GM23338 (cell line): ENCODE measurements around the gene RIMS3. TPM values are rescaled to one million over a fixed set of nuclear protein-coding genes. Genes with fewer than 3 reads are reported as not detected.

Experiments
- ATAC-seq: fragments of 200-7000 bp; cut with Tn5 transposase; 3 replicates; pipeline ENCODE4 v1.9.1; 2020
- DNase-seq: peaks from one replicate; pipeline ENCODE4 v3.0.0-alpha.2; 2015; ENCODE audit warnings: low spot score
- H2AFZ ChIP-seq: fragments of 200-600 bp; sonication (generic); 2 replicates; pipeline ENCODE4 v1.8.0; 2016; ENCODE audit warnings: antibody characterized with exemption, mild to moderate bottlenecking, moderate library complexity
- H3F3A ChIP-seq: fragments of 200-600 bp; sonication (generic); replicated peaks from 2 replicates; pipeline ENCODE4 v1.8.0; 2017; ENCODE audit warnings: antibody characterized with exemption, mixed run types, low read depth
- H3K27ac ChIP-seq: fragments of 200-600 bp; sonication (generic); 2 replicates; pipeline ENCODE4 v1.6.1; 2016; ENCODE audit warnings: low read depth
- H3K27me3 ChIP-seq: fragments of 200-600 bp; sonication (generic); 2 replicates; pipeline ENCODE4 v1.8.0; 2016; ENCODE audit warnings: mild to moderate bottlenecking, mixed run types, moderate library complexity; ENCODE audit not compliant: insufficient read depth
- H3K36me3 ChIP-seq: fragments of 200-600 bp; sonication (generic); 2 replicates; pipeline ENCODE4 v1.8.0; 2016; ENCODE audit warnings: mild to moderate bottlenecking; ENCODE audit not compliant: insufficient read depth
- H3K4me1 ChIP-seq: fragments of 200-600 bp; sonication (generic); 2 replicates; pipeline ENCODE4 v1.8.0; 2016; ENCODE audit warnings: mild to moderate bottlenecking, moderate library complexity; ENCODE audit not compliant: insufficient read depth
- H3K4me2 ChIP-seq: fragments of 200-600 bp; sonication (generic); 2 replicates; pipeline ENCODE4 v1.7.1; 2017; ENCODE audit warnings: mixed run types
- H3K4me3 ChIP-seq: fragments of 200-600 bp; sonication (generic); 2 replicates; pipeline ENCODE4 v1.6.1; 2016; ENCODE audit warnings: mixed run types
- H3K79me2 ChIP-seq: fragments of 200-600 bp; sonication (generic); replicated peaks from 2 replicates; pipeline ENCODE4 v1.8.0; 2017; ENCODE audit warnings: mild to moderate bottlenecking; ENCODE audit not compliant: insufficient read depth
- H3K9me2 ChIP-seq: fragments of 200-600 bp; sonication (generic); 2 replicates; pipeline ENCODE4 v1.8.0; 2017; ENCODE audit not compliant: insufficient read depth
- H4K20me1 ChIP-seq: fragments of 200-600 bp; sonication (generic); replicated peaks from 2 replicates; pipeline ENCODE4 v1.8.0; 2017; ENCODE audit warnings: mild to moderate bottlenecking; ENCODE audit not compliant: insufficient read depth
- H3K27ac Mint-ChIP-seq: 2 replicates; pipeline ENCODE4 v1.8.0; 2020; ENCODE audit warnings: inconsistent platforms, mild to moderate bottlenecking, moderate library complexity, mixed read lengths
- H3K27me3 Mint-ChIP-seq: 3 replicates; pipeline ENCODE4 v1.8.0; 2022; ENCODE audit warnings: low read depth, mild to moderate bottlenecking, moderate library complexity, mixed read lengths, inconsistent platforms; ENCODE audit not compliant: insufficient read depth, poor library complexity
- H3K36me3 Mint-ChIP-seq: 3 replicates; pipeline ENCODE4 v1.8.0; 2021; ENCODE audit warnings: low read depth, mild to moderate bottlenecking, inconsistent platforms, moderate library complexity, mixed read lengths
- H3K4me1 Mint-ChIP-seq: 3 replicates; pipeline ENCODE4 v1.8.0; 2020; ENCODE audit warnings: mild to moderate bottlenecking, inconsistent platforms, mixed read lengths
- H3K4me3 Mint-ChIP-seq: 3 replicates; pipeline ENCODE4 v1.8.0; 2021; ENCODE audit warnings: moderate library complexity, mild to moderate bottlenecking, inconsistent platforms, mixed read lengths
- H3K9me3 Mint-ChIP-seq: 3 replicates; pipeline ENCODE4 v1.8.0; 2020; ENCODE audit warnings: moderate library complexity, mild to moderate bottlenecking, inconsistent platforms, mixed read lengths
- CREB1 ChIP-seq: fragments of 250-450 bp; sonication (Bioruptor Pico); IDR thresholded peaks from 2 replicates; pipeline ENCODE4 v1.5.0; 2020; ENCODE audit warnings: low read depth, mild to moderate bottlenecking, moderate library complexity
- EZH2 ChIP-seq: fragments of 200-600 bp; sonication (generic); IDR thresholded peaks from one replicate; pipeline ENCODE4 v1.8.0; 2017; ENCODE audit warnings: antibody characterized with exemption, mild to moderate bottlenecking, low read depth; ENCODE audit not compliant: unreplicated experiment
- EZH2phosphoT487 ChIP-seq: fragments of 200-600 bp; sonication (generic); IDR thresholded peaks from one replicate; pipeline ENCODE4 v1.8.1; 2018; ENCODE audit warnings: antibody characterized with exemption; ENCODE audit not compliant: unreplicated experiment
- JUNB ChIP-seq: IDR thresholded peaks from one replicate; pipeline ENCODE4 v1.6.1; 2016; ENCODE audit warnings: antibody characterized with exemption; ENCODE audit not compliant: unreplicated experiment
- NANOG ChIP-seq: IDR thresholded peaks from 2 replicates; pipeline ENCODE4 v1.6.1; 2016; ENCODE audit warnings: antibody characterized with exemption, borderline replicate concordance
- POLR2AphosphoS5 ChIP-seq: IDR thresholded peaks from 2 replicates; pipeline ENCODE4 v1.6.1; 2016; ENCODE audit warnings: antibody characterized with exemption, low read depth
- STAT1 ChIP-seq: IDR thresholded peaks from one replicate; pipeline ENCODE4 v1.6.1; 2016; ENCODE audit warnings: antibody characterized with exemption; ENCODE audit not compliant: unreplicated experiment
- ZNF114 ChIP-seq: fragments of 250-450 bp; sonication (Bioruptor Pico); IDR thresholded peaks from 2 replicates; pipeline ENCODE4 v1.5.0; 2020; ENCODE audit warnings: mild to moderate bottlenecking, moderate library complexity
- ZNF331 ChIP-seq: fragments of 250-450 bp; sonication (Bioruptor Pico); IDR thresholded peaks from 2 replicates; pipeline ENCODE4 v1.5.0; 2020; ENCODE audit warnings: low read depth, mild to moderate bottlenecking, moderate library complexity
- polyA plus RNA-seq: library from polyadenylated mRNA; unstranded; fragments of >200 nt; fragmentation: Nextera tagmentation; extraction: Ambion mirVana; gene quantifications from 2 replicates; pipeline ENCODE4 v1.2.1, GENCODE V29; 2016
- total RNA-seq: library from RNA; depleted of rRNA; stranded (reverse); fragments of >200 nt; shearing (Covaris generic); gene quantifications from 2 replicates; pipeline ENCODE4 v1.2.3, GENCODE V29; 2014
- TF ChIP-seq, protein P1 (sequence below): fragments of 250-450 bp; sonication (Bioruptor Pico); IDR thresholded peaks from 2 replicates; pipeline ENCODE4 v1.5.0; 2020; ENCODE audit warnings: mild to moderate bottlenecking, moderate library complexity
- TF ChIP-seq, protein P2 (sequence below), 2 experiments: fragments of 200-600 bp in 1 of 2; sonication (generic) in 1 of 2; conservative IDR thresholded peaks; 2 replicates each; pipeline versions ENCODE4 v1.5.1 to v1.6.1; 2016 to 2017; ENCODE audit warnings: antibody characterized with exemption in 2 of 2, low read depth in 2 of 2, mild to moderate bottlenecking in 2 of 2, moderate library complexity in 1 of 2
- TF ChIP-seq, protein P3 (sequence below): IDR thresholded peaks from 2 replicates; pipeline ENCODE4 v1.6.1; 2016; ENCODE audit warnings: antibody characterized with exemption
- TF ChIP-seq, protein P4 (sequence below): IDR thresholded peaks from one replicate; pipeline ENCODE4 v1.6.1; 2018; ENCODE audit warnings: antibody characterized with exemption; ENCODE audit not compliant: unreplicated experiment

RIMS3 gene
- total and polyA plus RNA-seq, 2 experiments from 2014 or later: 8.7 to 27.2 TPM

DNA sequence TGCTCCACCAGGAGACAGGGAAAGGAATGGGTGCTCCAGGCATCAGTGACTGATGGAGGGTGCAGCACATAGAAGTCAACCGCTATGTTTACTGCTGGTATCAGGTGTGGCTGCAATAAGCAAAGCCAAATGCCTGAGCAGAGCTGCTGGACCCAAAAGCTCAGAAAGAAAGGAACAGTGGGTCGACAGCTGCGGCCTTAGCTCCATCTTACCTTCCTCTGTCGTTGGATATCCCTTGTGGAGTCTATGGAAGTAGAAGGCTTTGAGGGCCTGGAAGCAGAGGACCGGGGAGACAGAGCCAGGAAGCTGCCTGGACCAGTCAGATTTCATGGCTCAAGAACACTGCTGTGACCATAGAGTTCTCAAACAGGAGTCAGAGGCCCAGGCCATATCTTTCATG lies 45.3 kb downstream of the RIMS3 start:
- ATAC-seq (no peak), DNase-seq (no peak)
- H4K20me1 ChIP-seq: no peaks in the 10 kb centered on the region
- H3K4me3 Mint-ChIP-seq: no peak overlapping the region
- TF ChIP-seq, protein P1, sequence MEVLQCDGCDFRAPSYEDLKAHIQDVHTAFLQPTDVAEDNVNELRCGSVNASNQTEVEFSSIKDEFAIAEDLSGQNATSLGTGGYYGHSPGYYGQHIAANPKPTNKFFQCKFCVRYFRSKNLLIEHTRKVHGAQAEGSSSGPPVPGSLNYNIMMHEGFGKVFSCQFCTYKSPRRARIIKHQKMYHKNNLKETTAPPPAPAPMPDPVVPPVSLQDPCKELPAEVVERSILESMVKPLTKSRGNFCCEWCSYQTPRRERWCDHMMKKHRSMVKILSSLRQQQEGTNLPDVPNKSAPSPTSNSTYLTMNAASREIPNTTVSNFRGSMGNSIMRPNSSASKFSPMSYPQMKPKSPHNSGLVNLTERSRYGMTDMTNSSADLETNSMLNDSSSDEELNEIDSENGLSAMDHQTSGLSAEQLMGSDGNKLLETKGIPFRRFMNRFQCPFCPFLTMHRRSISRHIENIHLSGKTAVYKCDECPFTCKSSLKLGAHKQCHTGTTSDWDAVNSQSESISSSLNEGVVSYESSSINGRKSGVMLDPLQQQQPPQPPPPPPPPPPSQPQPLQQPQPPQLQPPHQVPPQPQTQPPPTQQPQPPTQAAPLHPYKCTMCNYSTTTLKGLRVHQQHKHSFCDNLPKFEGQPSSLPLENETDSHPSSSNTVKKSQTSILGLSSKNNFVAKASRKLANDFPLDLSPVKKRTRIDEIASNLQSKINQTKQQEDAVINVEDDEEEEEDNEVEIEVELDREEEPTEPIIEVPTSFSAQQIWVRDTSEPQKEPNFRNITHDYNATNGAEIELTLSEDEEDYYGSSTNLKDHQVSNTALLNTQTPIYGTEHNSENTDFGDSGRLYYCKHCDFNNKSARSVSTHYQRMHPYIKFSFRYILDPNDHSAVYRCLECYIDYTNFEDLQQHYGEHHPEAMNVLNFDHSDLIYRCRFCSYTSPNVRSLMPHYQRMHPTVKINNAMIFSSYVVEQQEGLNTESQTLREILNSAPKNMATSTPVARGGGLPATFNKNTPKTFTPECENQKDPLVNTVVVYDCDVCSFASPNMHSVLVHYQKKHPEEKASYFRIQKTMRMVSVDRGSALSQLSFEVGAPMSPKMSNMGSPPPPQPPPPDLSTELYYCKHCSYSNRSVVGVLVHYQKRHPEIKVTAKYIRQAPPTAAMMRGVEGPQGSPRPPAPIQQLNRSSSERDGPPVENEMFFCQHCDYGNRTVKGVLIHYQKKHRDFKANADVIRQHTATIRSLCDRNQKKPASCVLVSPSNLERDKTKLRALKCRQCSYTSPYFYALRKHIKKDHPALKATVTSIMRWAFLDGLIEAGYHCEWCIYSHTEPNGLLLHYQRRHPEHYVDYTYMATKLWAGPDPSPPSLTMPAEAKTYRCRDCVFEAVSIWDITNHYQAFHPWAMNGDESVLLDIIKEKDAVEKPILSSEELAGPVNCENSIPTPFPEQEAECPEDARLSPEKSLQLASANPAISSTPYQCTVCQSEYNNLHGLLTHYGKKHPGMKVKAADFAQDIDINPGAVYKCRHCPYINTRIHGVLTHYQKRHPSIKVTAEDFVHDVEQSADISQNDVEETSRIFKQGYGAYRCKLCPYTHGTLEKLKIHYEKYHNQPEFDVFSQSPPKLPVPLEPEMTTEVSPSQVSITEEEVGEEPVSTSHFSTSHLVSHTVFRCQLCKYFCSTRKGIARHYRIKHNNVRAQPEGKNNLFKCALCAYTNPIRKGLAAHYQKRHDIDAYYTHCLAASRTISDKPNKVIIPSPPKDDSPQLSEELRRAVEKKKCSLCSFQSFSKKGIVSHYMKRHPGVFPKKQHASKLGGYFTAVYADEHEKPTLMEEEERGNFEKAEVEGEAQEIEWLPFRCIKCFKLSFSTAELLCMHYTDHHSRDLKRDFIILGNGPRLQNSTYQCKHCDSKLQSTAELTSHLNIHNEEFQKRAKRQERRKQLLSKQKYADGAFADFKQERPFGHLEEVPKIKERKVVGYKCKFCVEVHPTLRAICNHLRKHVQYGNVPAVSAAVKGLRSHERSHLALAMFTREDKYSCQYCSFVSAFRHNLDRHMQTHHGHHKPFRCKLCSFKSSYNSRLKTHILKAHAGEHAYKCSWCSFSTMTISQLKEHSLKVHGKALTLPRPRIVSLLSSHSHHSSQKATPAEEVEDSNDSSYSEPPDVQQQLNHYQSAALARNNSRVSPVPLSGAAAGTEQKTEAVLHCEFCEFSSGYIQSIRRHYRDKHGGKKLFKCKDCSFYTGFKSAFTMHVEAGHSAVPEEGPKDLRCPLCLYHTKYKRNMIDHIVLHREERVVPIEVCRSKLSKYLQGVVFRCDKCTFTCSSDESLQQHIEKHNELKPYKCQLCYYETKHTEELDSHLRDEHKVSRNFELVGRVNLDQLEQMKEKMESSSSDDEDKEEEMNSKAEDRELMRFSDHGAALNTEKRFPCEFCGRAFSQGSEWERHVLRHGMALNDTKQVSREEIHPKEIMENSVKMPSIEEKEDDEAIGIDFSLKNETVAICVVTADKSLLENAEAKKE: no peak
- TF ChIP-seq, protein P2, sequence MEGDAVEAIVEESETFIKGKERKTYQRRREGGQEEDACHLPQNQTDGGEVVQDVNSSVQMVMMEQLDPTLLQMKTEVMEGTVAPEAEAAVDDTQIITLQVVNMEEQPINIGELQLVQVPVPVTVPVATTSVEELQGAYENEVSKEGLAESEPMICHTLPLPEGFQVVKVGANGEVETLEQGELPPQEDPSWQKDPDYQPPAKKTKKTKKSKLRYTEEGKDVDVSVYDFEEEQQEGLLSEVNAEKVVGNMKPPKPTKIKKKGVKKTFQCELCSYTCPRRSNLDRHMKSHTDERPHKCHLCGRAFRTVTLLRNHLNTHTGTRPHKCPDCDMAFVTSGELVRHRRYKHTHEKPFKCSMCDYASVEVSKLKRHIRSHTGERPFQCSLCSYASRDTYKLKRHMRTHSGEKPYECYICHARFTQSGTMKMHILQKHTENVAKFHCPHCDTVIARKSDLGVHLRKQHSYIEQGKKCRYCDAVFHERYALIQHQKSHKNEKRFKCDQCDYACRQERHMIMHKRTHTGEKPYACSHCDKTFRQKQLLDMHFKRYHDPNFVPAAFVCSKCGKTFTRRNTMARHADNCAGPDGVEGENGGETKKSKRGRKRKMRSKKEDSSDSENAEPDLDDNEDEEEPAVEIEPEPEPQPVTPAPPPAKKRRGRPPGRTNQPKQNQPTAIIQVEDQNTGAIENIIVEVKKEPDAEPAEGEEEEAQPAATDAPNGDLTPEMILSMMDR (conservative IDR thresholded peaks at IDR 0.05; ENCODE audit: low read depth in 2 of 2): no peak
- TF ChIP-seq STAT1 (no peak), ZNF331 (CRISPR knock-in tag) (no peak), ZNF114 (CRISPR knock-in tag) (no peak), CREB1 (CRISPR knock-in tag) (no peak), POLR2AphosphoS5 (no peak), EZH2 (no peak), NANOG (no peak), JUNB (no peak), EZH2phosphoT487 (no peak)
- TF ChIP-seq, protein P3, sequence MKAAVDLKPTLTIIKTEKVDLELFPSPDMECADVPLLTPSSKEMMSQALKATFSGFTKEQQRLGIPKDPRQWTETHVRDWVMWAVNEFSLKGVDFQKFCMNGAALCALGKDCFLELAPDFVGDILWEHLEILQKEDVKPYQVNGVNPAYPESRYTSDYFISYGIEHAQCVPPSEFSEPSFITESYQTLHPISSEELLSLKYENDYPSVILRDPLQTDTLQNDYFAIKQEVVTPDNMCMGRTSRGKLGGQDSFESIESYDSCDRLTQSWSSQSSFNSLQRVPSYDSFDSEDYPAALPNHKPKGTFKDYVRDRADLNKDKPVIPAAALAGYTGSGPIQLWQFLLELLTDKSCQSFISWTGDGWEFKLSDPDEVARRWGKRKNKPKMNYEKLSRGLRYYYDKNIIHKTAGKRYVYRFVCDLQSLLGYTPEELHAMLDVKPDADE: no peak
- TF ChIP-seq, protein P4, sequence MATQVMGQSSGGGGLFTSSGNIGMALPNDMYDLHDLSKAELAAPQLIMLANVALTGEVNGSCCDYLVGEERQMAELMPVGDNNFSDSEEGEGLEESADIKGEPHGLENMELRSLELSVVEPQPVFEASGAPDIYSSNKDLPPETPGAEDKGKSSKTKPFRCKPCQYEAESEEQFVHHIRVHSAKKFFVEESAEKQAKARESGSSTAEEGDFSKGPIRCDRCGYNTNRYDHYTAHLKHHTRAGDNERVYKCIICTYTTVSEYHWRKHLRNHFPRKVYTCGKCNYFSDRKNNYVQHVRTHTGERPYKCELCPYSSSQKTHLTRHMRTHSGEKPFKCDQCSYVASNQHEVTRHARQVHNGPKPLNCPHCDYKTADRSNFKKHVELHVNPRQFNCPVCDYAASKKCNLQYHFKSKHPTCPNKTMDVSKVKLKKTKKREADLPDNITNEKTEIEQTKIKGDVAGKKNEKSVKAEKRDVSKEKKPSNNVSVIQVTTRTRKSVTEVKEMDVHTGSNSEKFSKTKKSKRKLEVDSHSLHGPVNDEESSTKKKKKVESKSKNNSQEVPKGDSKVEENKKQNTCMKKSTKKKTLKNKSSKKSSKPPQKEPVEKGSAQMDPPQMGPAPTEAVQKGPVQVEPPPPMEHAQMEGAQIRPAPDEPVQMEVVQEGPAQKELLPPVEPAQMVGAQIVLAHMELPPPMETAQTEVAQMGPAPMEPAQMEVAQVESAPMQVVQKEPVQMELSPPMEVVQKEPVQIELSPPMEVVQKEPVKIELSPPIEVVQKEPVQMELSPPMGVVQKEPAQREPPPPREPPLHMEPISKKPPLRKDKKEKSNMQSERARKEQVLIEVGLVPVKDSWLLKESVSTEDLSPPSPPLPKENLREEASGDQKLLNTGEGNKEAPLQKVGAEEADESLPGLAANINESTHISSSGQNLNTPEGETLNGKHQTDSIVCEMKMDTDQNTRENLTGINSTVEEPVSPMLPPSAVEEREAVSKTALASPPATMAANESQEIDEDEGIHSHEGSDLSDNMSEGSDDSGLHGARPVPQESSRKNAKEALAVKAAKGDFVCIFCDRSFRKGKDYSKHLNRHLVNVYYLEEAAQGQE: no peak
- H3F3A ChIP-seq: no peaks in the 10 kb centered on the region
- H2AFZ ChIP-seq: no peak overlapping the region
- H3K79me2 ChIP-seq: no peaks in the 10 kb centered on the region
- no peaks in the 10 kb centered on the region for H3K36me3 Mint-ChIP-seq
- no peaks in the 10 kb centered on the region for H3K4me1 Mint-ChIP-seq
- H3K27me3 ChIP-seq: no peaks in the 10 kb centered on the region
- no peak overlapping the region for H3K4me3 ChIP-seq
- H3K4me2 ChIP-seq: no peak overlapping the region
- no peaks in the 10 kb centered on the region for H3K36me3 ChIP-seq
- no peaks in the 10 kb centered on the region for H3K27me3 Mint-ChIP-seq
- H3K9me3 Mint-ChIP-seq: no peaks in the 10 kb centered on the region; the same call in 2 of the 3 replicates
- H3K27ac ChIP-seq: no peak overlapping the region
- no peak overlapping the region for H3K27ac Mint-ChIP-seq
- peaks cover 3% of the 10 kb centered on the region; the same call in 1 of the 2 replicates for H3K9me2 ChIP-seq
- no peaks in the 10 kb centered on the region for H3K4me1 ChIP-seq
